Measurements from ENCODE around the gene SAC3D1. TPM values are rescaled to one million over a fixed set of nuclear protein-coding genes. Genes with fewer than 3 reads are reported as not detected.
A peak's percentile ranks its signal among the peaks of the same experiment; 100 is the strongest.

The SAC3D1 gene
- total and polyA plus RNA-seq, 9 of the 15 experiments (the other 6 are each of a cell fraction or from before 2014, with no cell fraction given): 0.20 to 35.2 (median 5.8) TPM

DNA sequence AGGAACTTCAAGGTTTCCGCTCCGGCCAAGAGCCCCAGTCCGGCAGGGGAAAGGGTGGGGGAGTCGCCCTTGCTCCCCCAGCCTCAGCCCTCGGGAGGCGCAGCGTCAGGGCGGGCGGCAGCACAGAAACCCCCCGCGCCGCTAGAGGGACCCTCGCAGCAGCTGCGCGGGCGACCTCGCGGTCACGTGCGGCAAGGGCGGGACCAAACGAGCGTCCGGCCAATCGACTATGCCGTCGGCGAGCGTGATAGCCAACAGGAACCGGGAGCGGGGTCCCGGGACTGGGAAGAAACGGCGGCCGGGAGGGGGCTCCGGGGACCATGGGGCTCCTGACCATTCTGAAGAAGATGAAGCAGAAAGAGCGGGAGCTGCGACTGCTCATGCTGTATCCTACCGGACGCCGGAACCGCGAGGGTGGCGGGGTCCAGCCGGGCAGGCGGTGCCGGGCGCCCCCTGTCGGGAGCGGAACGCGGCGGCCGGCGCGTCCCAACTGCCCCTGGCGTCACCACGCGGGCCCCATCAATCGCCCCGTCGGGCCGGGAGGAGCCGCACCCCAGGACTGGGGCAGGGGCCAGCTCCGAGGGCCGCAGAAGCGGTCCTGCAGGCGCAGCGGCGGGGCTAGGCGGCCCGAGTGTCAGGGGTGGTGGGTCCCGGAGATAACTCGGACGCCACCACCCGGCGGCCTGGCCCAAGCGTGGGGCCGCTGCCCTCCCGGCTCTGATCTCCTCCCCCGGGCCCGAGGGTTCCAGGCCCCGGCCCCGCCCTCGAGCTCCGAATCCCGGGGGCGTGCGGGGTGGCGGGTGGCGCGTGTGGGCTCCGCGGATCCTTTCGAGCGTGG, 26.9 kb upstream of the SAC3D1 start, which contains the start of gene ARL2 (continued):
- TF ChIP-seq, protein P1, sequence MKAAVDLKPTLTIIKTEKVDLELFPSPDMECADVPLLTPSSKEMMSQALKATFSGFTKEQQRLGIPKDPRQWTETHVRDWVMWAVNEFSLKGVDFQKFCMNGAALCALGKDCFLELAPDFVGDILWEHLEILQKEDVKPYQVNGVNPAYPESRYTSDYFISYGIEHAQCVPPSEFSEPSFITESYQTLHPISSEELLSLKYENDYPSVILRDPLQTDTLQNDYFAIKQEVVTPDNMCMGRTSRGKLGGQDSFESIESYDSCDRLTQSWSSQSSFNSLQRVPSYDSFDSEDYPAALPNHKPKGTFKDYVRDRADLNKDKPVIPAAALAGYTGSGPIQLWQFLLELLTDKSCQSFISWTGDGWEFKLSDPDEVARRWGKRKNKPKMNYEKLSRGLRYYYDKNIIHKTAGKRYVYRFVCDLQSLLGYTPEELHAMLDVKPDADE (conservative IDR thresholded peaks at IDR 0.05; ENCODE audit: control insufficient read depth, low read depth, low read length): 0 out of 2 replicates have a peak, but pooled peaks have one; percentile 56
- TF ChIP-seq STAT5B (CRISPR knock-in tag; IDR thresholded peaks at IDR 0.05) (no peak), RBM15 (IDR thresholded peaks at IDR 0.05; ENCODE audit: insufficient read depth, low read length) (no peak), SMAD4 (CRISPR knock-in tag; conservative IDR thresholded peaks at IDR 0.05) (peak; percentile 92), RBM22 (IDR thresholded peaks at IDR 0.05; ENCODE audit: low read depth, low read length, poor library complexity, severe bottlenecking) (peak; percentile 79), ZNF239 (CRISPR knock-in tag; IDR thresholded peaks at IDR 0.05) (no peak), DACH1 (IDR thresholded peaks at IDR 0.05; ENCODE audit: partially characterized antibody) (peak; percentile 5), GABPB1 (CRISPR knock-in tag; IDR thresholded peaks at IDR 0.05) (peak; percentile 85), TOE1 (IDR thresholded peaks at IDR 0.05; ENCODE audit: borderline replicate concordance) (peak; percentile 92), TOE1 (CRISPR knock-in tag; IDR thresholded peaks at IDR 0.05; ENCODE audit: borderline replicate concordance, low read depth) (0 out of 2 replicates have a peak, but pooled peaks have one; percentile 25), CBFA2T3 (IDR thresholded peaks at IDR 0.05) (peak; percentile 20; the same call in 1 of the 2 replicates), MTA2 (IDR thresholded peaks at IDR 0.05; ENCODE audit: low read depth) (no peak), BCOR (IDR thresholded peaks at IDR 0.05) (no peak), MIER1 (IDR thresholded peaks at IDR 0.05; ENCODE audit: low read depth) (no peak)
- TF ChIP-seq, protein P2, sequence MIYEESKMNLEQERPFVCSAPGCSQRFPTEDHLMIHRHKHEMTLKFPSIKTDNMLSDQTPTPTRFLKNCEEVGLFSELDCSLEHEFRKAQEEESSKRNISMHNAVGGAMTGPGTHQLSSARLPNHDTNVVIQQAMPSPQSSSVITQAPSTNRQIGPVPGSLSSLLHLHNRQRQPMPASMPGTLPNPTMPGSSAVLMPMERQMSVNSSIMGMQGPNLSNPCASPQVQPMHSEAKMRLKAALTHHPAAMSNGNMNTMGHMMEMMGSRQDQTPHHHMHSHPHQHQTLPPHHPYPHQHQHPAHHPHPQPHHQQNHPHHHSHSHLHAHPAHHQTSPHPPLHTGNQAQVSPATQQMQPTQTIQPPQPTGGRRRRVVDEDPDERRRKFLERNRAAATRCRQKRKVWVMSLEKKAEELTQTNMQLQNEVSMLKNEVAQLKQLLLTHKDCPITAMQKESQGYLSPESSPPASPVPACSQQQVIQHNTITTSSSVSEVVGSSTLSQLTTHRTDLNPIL (CRISPR knock-in tag; IDR thresholded peaks at IDR 0.05): no peak
- TF ChIP-seq, protein P3, sequence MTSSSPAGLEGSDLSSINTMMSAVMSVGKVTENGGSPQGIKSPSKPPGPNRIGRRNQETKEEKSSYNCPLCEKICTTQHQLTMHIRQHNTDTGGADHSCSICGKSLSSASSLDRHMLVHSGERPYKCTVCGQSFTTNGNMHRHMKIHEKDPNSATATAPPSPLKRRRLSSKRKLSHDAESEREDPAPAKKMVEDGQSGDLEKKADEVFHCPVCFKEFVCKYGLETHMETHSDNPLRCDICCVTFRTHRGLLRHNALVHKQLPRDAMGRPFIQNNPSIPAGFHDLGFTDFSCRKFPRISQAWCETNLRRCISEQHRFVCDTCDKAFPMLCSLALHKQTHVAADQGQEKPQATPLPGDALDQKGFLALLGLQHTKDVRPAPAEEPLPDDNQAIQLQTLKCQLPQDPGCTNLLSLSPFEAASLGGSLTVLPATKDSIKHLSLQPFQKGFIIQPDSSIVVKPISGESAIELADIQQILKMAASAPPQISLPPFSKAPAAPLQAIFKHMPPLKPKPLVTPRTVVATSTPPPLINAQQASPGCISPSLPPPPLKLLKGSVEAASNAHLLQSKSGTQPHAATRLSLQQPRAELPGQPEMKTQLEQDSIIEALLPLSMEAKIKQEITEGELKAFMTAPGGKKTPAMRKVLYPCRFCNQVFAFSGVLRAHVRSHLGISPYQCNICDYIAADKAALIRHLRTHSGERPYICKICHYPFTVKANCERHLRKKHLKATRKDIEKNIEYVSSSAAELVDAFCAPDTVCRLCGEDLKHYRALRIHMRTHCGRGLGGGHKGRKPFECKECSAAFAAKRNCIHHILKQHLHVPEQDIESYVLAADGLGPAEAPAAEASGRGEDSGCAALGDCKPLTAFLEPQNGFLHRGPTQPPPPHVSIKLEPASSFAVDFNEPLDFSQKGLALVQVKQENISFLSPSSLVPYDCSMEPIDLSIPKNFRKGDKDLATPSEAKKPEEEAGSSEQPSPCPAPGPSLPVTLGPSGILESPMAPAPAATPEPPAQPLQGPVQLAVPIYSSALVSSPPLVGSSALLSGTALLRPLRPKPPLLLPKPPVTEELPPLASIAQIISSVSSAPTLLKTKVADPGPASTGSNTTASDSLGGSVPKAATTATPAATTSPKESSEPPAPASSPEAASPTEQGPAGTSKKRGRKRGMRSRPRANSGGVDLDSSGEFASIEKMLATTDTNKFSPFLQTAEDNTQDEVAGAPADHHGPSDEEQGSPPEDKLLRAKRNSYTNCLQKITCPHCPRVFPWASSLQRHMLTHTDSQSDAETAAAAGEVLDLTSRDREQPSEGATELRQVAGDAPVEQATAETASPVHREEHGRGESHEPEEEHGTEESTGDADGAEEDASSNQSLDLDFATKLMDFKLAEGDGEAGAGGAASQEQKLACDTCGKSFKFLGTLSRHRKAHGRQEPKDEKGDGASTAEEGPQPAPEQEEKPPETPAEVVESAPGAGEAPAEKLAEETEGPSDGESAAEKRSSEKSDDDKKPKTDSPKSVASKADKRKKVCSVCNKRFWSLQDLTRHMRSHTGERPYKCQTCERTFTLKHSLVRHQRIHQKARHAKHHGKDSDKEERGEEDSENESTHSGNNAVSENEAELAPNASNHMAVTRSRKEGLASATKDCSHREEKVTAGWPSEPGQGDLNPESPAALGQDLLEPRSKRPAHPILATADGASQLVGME (CRISPR knock-in tag; IDR thresholded peaks at IDR 0.05): peak; percentile 16; the same call in 1 of the 2 replicates
- TF ChIP-seq, protein P4, sequence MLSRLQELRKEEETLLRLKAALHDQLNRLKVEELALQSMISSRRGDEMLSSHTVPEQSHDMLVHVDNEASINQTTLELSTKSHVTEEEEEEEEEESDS (CRISPR knock-in tag; IDR thresholded peaks at IDR 0.05): no peak
- TF ChIP-seq, protein P5, sequence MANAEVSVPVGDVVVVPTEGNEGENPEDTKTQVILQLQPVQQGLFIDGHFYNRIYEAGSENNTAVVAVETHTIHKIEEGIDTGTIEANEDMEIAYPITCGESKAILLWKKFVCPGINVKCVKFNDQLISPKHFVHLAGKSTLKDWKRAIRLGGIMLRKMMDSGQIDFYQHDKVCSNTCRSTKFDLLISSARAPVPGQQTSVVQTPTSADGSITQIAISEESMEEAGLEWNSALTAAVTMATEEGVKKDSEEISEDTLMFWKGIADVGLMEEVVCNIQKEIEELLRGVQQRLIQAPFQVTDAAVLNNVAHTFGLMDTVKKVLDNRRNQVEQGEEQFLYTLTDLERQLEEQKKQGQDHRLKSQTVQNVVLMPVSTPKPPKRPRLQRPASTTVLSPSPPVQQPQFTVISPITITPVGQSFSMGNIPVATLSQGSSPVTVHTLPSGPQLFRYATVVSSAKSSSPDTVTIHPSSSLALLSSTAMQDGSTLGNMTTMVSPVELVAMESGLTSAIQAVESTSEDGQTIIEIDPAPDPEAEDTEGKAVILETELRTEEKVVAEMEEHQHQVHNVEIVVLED (CRISPR knock-in tag; IDR thresholded peaks at IDR 0.05): peak; percentile 92
